HG03280 (cell line): ENCODE results near the gene TRPM2.
A peak's percentile ranks its signal among the peaks of the same experiment; 100 is the strongest.

ENCODE experiments used
- ATAC-seq: cut with Tn5 transposase; IDR thresholded peaks from one replicate; pipeline ENCODE4 v1.9.1; 2021; ENCODE audit warnings: mild to moderate bottlenecking, moderate library complexity; ENCODE audit not compliant: unreplicated experiment

Gene TRPM2

GRCh38 chr21:44438531-44439210 lies 85.2 kb downstream of the TRPM2 start:
- ATAC-seq: no peak

- no peak for ATAC-seq
These were observed 85.8 kb downstream of the TRPM2 start for GRCh38 chr21:44439211-44439600.

GRCh38 chr21:44440241-44441040 lies 87.0 kb downstream of the TRPM2 start:
- ATAC-seq: no peak

GRCh38 chr21:44441041-44441400 lies 87.6 kb downstream of the TRPM2 start:
- ATAC-seq: no peak

- ATAC-seq: no peak
These were observed 88.3 kb downstream of the TRPM2 start for GRCh38 chr21:44441581-44442265.

- no peak for ATAC-seq
These were observed 89.1 kb downstream of the TRPM2 start for GRCh38 chr21:44442266-44443125.

GRCh38 chr21:44443291-44443890 lies 90.0 kb downstream of the TRPM2 start:
- no peak for ATAC-seq

GRCh38 chr21:44443891-44444285 lies 90.5 kb downstream of the TRPM2 start:
- ATAC-seq: no peak

GRCh38 chr21:44444286-44444931 lies 91.0 kb downstream of the TRPM2 start:
- ATAC-seq: no peak

- ATAC-seq: no peak
These were observed 91.9 kb downstream of the TRPM2 start for GRCh38 chr21:44445145-44445812.

- ATAC-seq: no peak
These were observed 95.3 kb downstream of the TRPM2 start for GRCh38 chr21:44448651-44449131.

GRCh38 chr21:44449473-44450363 lies 96.3 kb downstream of the TRPM2 start:
- ATAC-seq: no peak

- ATAC-seq: no peak
These were observed 97.0 kb downstream of the TRPM2 start for GRCh38 chr21:44450402-44450801.

- ATAC-seq: no peak
These were observed 97.6 kb downstream of the TRPM2 start for GRCh38 chr21:44450999-44451398.

- no peak for ATAC-seq
These were observed 99.7 kb downstream of the TRPM2 start for GRCh38 chr21:44453120-44453519.

- no peak for ATAC-seq
These were observed 100.6 kb downstream of the TRPM2 start for GRCh38 chr21:44454058-44454457.

- peak; percentile 52 for ATAC-seq
These were observed 101.5 kb downstream of the TRPM2 start, which contains the start of gene LRRC3 for GRCh38 chr21:44454747-44455523. Gene LRRC3, plus strand, starts transcription at chr21:44455510. Its CDS starts 1,135 bp downstream, at chr21:44456645.
